ENCODE data around the gene TENM4.

DNA sequence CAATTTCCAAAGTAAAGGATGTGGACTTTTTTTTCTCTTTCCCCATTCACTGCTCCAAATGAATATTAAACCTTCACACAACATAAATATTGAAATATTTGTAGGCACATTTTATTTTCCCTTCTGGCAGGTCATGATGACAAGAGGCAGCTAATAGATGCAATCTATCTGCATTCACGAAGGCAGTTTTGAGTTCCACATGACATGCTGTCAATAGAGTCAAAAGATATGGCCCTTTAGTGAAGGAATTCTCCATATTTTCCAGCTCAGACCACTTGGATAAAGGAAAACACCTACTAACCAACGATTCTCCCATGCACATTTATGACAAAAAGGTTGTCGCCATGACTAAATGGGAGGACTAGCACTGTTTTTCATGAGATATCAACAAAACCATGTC is 37.9 kb downstream of the TENM4 start:
- TF ChIP-seq, protein P1, sequence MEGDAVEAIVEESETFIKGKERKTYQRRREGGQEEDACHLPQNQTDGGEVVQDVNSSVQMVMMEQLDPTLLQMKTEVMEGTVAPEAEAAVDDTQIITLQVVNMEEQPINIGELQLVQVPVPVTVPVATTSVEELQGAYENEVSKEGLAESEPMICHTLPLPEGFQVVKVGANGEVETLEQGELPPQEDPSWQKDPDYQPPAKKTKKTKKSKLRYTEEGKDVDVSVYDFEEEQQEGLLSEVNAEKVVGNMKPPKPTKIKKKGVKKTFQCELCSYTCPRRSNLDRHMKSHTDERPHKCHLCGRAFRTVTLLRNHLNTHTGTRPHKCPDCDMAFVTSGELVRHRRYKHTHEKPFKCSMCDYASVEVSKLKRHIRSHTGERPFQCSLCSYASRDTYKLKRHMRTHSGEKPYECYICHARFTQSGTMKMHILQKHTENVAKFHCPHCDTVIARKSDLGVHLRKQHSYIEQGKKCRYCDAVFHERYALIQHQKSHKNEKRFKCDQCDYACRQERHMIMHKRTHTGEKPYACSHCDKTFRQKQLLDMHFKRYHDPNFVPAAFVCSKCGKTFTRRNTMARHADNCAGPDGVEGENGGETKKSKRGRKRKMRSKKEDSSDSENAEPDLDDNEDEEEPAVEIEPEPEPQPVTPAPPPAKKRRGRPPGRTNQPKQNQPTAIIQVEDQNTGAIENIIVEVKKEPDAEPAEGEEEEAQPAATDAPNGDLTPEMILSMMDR (IDR thresholded peaks at IDR 0.05; ENCODE audit: low read depth, low read length, poor library complexity, severe bottlenecking): no peak
- TF ChIP-seq EZH2phosphoT487 (IDR thresholded peaks at IDR 0.05; ENCODE audit: borderline replicate concordance, low read length): no peak

Measured in DOHH2 (cell line).